CD4-positive, alpha-beta T cell treated with Interleukin-10 for 1 hour (primary cell): ENCODE results near the gene CELF2.

Experiments
- DNase-seq: peaks from one replicate; pipeline ENCODE4 v3.0.0-alpha.2; 2020

Gene CELF2

GRCh38 chr10:11282156-11282555 is 264.5 kb downstream of the CELF2 start:
- no peak for DNase-seq

GRCh38 chr10:11282661-11283060 is 265.0 kb downstream of the CELF2 start:
- no peak for DNase-seq

- no peak for DNase-seq
Observed at GRCh38 chr10:11284291-11285085, 266.8 kb downstream of the CELF2 start.

GRCh38 chr10:11285171-11285570 is 267.5 kb downstream of the CELF2 start:
- DNase-seq, result no peak

- DNase-seq, result no peak
Observed at GRCh38 chr10:11286261-11286852, 268.7 kb downstream of the CELF2 start.

- DNase-seq, result no peak
Observed at GRCh38 chr10:11288302-11288701, 270.6 kb downstream of the CELF2 start.

GRCh38 chr10:11290156-11290890 is 272.7 kb downstream of the CELF2 start:
- DNase-seq, result no peak

- DNase-seq, result no peak
Observed at GRCh38 chr10:11292576-11293302, 275.1 kb downstream of the CELF2 start.

GRCh38 chr10:11293332-11293731 is 275.7 kb downstream of the CELF2 start:
- DNase-seq, result no peak

GRCh38 chr10:11294831-11295450 is 277.3 kb downstream of the CELF2 start:
- no peak for DNase-seq

GRCh38 chr10:11295492-11295891 is 277.8 kb downstream of the CELF2 start:
- no peak for DNase-seq

GRCh38 chr10:11297136-11297535 is 279.5 kb downstream of the CELF2 start:
- DNase-seq, result no peak

GRCh38 chr10:11298116-11298515 is 280.4 kb downstream of the CELF2 start:
- DNase-seq, result no peak

- DNase-seq, result no peak
Observed at GRCh38 chr10:11299125-11299524, 281.5 kb downstream of the CELF2 start.

- DNase-seq, result no peak
Observed at GRCh38 chr10:11300026-11300425, 282.4 kb downstream of the CELF2 start.

GRCh38 chr10:11300563-11300962 is 282.9 kb downstream of the CELF2 start:
- no peak for DNase-seq

GRCh38 chr10:11301571-11302111 is 284.0 kb downstream of the CELF2 start:
- DNase-seq, result no peak

GRCh38 chr10:11302181-11302580 is 284.5 kb downstream of the CELF2 start:
- DNase-seq, result no peak

- no peak for DNase-seq
Observed at GRCh38 chr10:11303361-11304170, 285.9 kb downstream of the CELF2 start.

GRCh38 chr10:11304906-11305585 is 287.4 kb downstream of the CELF2 start:
- DNase-seq, result no peak
